Measurements from ENCODE around the gene PEX11G. TPM values are rescaled to one million over a fixed set of nuclear protein-coding genes. Genes with fewer than 3 reads are reported as not detected.

Gene PEX11G
- total and polyA plus RNA-seq, 2 donors from 2014 or later: 7.8 to 20.8 TPM

DNA sequence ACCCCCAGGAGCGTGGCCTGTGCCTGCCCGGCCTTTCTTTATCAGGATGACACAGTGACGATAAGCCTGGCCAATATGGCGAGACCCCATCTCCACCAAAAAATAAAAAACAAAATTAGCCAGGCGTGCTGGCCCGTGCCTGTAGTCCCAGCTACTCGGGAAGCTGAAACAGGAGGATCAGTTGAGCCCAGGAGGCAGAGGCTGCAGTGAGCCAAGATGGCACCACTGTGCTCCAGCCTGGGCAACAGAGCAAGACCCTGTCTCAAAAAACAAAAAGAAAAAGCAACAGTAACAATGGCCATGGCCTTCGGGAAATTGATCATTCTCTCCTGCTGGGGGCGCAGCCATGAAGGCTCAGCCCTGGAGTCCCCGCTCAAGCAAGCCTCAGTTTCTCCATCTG, 11.1 kb downstream of the PEX11G start:
- no peak overlapping the region for H3K4me3 ChIP-seq (ENCODE audit: low read length in 3 of 3)
- H3K4me1 ChIP-seq (ENCODE audit: control insufficient read depth in 2 of 3, insufficient read depth in 2 of 3, low read depth in 1 of 3, low read length in 3 of 3): peaks cover 0 to 2% (median 0%) of the 10 kb centered on the region in 3 donors
- FAIRE-seq (no peak), DNase-seq (no peak)
- TF ChIP-seq, protein P1, sequence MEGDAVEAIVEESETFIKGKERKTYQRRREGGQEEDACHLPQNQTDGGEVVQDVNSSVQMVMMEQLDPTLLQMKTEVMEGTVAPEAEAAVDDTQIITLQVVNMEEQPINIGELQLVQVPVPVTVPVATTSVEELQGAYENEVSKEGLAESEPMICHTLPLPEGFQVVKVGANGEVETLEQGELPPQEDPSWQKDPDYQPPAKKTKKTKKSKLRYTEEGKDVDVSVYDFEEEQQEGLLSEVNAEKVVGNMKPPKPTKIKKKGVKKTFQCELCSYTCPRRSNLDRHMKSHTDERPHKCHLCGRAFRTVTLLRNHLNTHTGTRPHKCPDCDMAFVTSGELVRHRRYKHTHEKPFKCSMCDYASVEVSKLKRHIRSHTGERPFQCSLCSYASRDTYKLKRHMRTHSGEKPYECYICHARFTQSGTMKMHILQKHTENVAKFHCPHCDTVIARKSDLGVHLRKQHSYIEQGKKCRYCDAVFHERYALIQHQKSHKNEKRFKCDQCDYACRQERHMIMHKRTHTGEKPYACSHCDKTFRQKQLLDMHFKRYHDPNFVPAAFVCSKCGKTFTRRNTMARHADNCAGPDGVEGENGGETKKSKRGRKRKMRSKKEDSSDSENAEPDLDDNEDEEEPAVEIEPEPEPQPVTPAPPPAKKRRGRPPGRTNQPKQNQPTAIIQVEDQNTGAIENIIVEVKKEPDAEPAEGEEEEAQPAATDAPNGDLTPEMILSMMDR (IDR thresholded peaks at IDR 0.05; ENCODE audit: borderline replicate concordance, extremely low read depth, insufficient read depth): no peak
- no peaks in the 10 kb centered on the region for H3K36me3 ChIP-seq (ENCODE audit: control insufficient read depth in 2 of 3, insufficient read depth in 3 of 3, low read length in 3 of 3)
- no peaks in the 10 kb centered on the region for H3K9me3 ChIP-seq (ENCODE audit: control insufficient read depth in 2 of 3, insufficient read depth in 1 of 3, low read length in 3 of 3)
- H3K27me3 ChIP-seq (ENCODE audit: control insufficient read depth, insufficient read depth, low read length): no peaks in the 10 kb centered on the region
- H3K9ac ChIP-seq (ENCODE audit: low read length in 3 of 3): no peak overlapping the region
- H3K27ac ChIP-seq (ENCODE audit: low read depth in 2 of 2, low read length in 2 of 2): no peak overlapping the region
- intact Hi-C loops (cut with DNase I): no loop called here

DNA sequence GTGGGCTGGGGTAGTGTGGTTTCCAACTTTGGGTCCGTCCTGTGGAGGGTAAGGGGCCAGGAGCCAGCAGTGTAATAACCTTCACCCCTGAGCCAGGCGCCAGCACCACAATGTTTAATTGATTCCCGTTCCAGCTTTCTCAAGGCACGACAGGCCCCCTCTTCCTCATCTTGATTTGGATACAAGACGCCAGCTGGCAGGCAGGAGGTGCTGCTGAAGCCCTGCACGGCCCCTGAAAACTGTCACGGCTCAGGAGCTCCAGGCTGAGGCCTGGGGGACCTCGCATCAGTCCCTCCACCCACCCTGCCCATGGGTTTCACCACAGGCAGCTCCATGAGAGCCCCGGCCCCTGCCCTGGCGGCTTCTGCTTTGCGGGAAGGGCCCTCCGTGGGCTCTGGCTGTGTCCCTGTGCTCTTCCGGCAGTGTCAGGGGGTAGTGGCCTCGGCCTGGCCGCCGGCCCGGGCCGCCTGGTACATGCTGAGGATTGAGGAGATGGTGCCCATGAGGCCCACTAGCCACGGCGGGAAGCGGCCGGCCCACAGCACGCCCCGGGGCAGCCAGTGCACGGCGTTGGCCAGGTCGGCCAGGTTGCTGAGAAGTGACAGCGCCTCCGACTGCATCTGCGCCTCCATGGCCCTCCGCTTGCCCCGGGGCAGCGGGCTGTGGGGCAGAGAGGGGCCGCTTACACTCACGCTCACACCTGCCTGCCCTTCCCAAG, 11.9 kb downstream of the PEX11G start:
- peaks cover 0 to 3% (median 3%) of the 10 kb centered on the region in 3 donors for H3K36me3 ChIP-seq (ENCODE audit: control insufficient read depth in 2 of 3, insufficient read depth in 3 of 3, low read length in 3 of 3)
- TF ChIP-seq, protein P1 (IDR thresholded peaks at IDR 0.05; ENCODE audit: borderline replicate concordance, extremely low read depth, insufficient read depth): no peak
- H3K27ac ChIP-seq (ENCODE audit: low read depth in 2 of 2, low read length in 2 of 2): no peak overlapping the region
- H3K27me3 ChIP-seq (ENCODE audit: control insufficient read depth, insufficient read depth, low read length): no peaks in the 10 kb centered on the region
- intact Hi-C loops (cut with DNase I): no loop called here
- no peaks in the 10 kb centered on the region for H3K9me3 ChIP-seq (ENCODE audit: control insufficient read depth in 2 of 3, insufficient read depth in 1 of 3, low read length in 3 of 3)
- H3K4me1 ChIP-seq (ENCODE audit: control insufficient read depth in 2 of 3, insufficient read depth in 2 of 3, low read depth in 1 of 3, low read length in 3 of 3): peaks cover 0 to 2% (median 0%) of the 10 kb centered on the region in 3 donors
- no peak overlapping the region for H3K9ac ChIP-seq (ENCODE audit: low read length in 3 of 3)
- no peak overlapping the region for H3K4me3 ChIP-seq (ENCODE audit: low read length in 3 of 3)
- FAIRE-seq: no peak
- peak in 2 of 5 donors; percentile 13 to 55 for DNase-seq

DNA sequence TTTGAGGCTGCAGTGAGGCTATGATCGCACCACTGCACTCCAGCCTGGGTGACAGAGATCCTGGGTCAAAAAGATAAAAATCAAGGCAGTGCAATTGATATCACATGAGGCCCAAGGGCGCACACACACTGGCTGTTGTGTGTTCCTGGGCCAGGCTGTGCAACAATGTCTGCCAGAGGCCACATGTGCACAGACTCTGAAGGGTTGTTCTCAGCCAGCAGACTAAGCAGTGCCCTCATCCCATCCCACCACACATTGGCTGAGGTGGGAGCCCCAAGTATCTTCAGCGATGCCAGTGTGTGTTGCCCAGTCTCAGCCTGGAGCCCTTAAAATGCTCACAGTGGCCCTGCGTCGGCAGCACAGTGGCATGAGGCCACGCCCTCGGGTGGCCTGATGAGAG, 12.6 kb downstream of the PEX11G start:
- no peak overlapping the region for H3K9ac ChIP-seq (ENCODE audit: low read length in 3 of 3)
- FAIRE-seq: no peak
- peaks cover 0 to 2% (median 0%) of the 10 kb centered on the region in 3 donors for H3K4me1 ChIP-seq (ENCODE audit: control insufficient read depth in 2 of 3, insufficient read depth in 2 of 3, low read depth in 1 of 3, low read length in 3 of 3)
- peaks cover 0 to 5% (median 3%) of the 10 kb centered on the region in 3 donors for H3K36me3 ChIP-seq (ENCODE audit: control insufficient read depth in 2 of 3, insufficient read depth in 3 of 3, low read length in 3 of 3)
- DNase-seq: no peak
- H3K27me3 ChIP-seq (ENCODE audit: control insufficient read depth, insufficient read depth, low read length): no peaks in the 10 kb centered on the region
- TF ChIP-seq, protein P1 (IDR thresholded peaks at IDR 0.05; ENCODE audit: borderline replicate concordance, extremely low read depth, insufficient read depth): no peak
- no peak overlapping the region for H3K27ac ChIP-seq (ENCODE audit: low read depth in 2 of 2, low read length in 2 of 2)
- no peaks in the 10 kb centered on the region for H3K9me3 ChIP-seq (ENCODE audit: control insufficient read depth in 2 of 3, insufficient read depth in 1 of 3, low read length in 3 of 3)
- H3K4me3 ChIP-seq (ENCODE audit: low read length in 3 of 3): no peak overlapping the region
- intact Hi-C loops (cut with DNase I): no loop called here
